Stimulated activated CD4-positive, alpha-beta T cell treated with anti-CD3 and anti-CD28 coated beads, Interleukin-12 subunit alpha, Interleukin-12 subunit beta, amount 100 ng/mL, for 24 hours (primary cell): Measurements from ENCODE around the gene NSUN3.

Source experiments
- DNase-seq, 2 experiments: peaks; one replicate each; pipeline ENCODE4 v3.0.0-alpha.2; 2020; ENCODE audit warnings: low read depth in 2 of 2

NSUN3 gene

GRCh38 chr3:94118390-94118789 lies 55.5 kb downstream of the NSUN3 start:
- DNase-seq = no peak

- DNase-seq = no peak
Observed at GRCh38 chr3:94121161-94121560, 58.3 kb downstream of the NSUN3 start.

GRCh38 chr3:94127115-94127514 lies 64.3 kb downstream of the NSUN3 start:
- no peak for DNase-seq

GRCh38 chr3:94130690-94131089 lies 67.8 kb downstream of the NSUN3 start:
- DNase-seq = no peak

GRCh38 chr3:94132777-94133176 lies 69.9 kb downstream of the NSUN3 start:
- DNase-seq = no peak

- no peak for DNase-seq
Observed at GRCh38 chr3:94136133-94136532, 73.3 kb downstream of the NSUN3 start.

- DNase-seq = no peak
Observed at GRCh38 chr3:94137377-94137776, 74.5 kb downstream of the NSUN3 start.

GRCh38 chr3:94146455-94146854 lies 83.6 kb downstream of the NSUN3 start:
- no peak for DNase-seq

- no peak for DNase-seq
Observed at GRCh38 chr3:94147012-94147411, 84.2 kb downstream of the NSUN3 start.

GRCh38 chr3:94150113-94150512 lies 87.3 kb downstream of the NSUN3 start:
- DNase-seq = no peak

- no peak for DNase-seq
Observed at GRCh38 chr3:94156626-94157025, 93.8 kb downstream of the NSUN3 start.

GRCh38 chr3:94158512-94158911 lies 95.7 kb downstream of the NSUN3 start:
- DNase-seq = no peak

- no peak for DNase-seq
Observed at GRCh38 chr3:94159062-94159828, 96.4 kb downstream of the NSUN3 start.

- DNase-seq = no peak
Observed at GRCh38 chr3:94162700-94163099, 99.8 kb downstream of the NSUN3 start.

GRCh38 chr3:94167346-94167745 lies 104.5 kb downstream of the NSUN3 start:
- no peak for DNase-seq

- DNase-seq = no peak
Observed at GRCh38 chr3:94167796-94168195, 104.9 kb downstream of the NSUN3 start.

- no peak for DNase-seq
Observed at GRCh38 chr3:94171954-94172353, 109.1 kb downstream of the NSUN3 start.

- no peak for DNase-seq
Observed at GRCh38 chr3:94172695-94173310, 109.9 kb downstream of the NSUN3 start.

- DNase-seq = no peak
Observed at GRCh38 chr3:94173673-94174434, 111.0 kb downstream of the NSUN3 start.

GRCh38 chr3:94175677-94176076 lies 112.8 kb downstream of the NSUN3 start:
- no peak for DNase-seq

- no peak for DNase-seq
Observed at GRCh38 chr3:94176988-94177745, 114.3 kb downstream of the NSUN3 start.
